NOMO-1 treated with DMSO at 0.1 percent for 48 hours (cell line): Measurements from ENCODE around the gene KDM4B.
"Not testable (repeated sequence)": the region's sequence is repeated elsewhere in the genome, so short reads cannot be mapped to it uniquely, and the experiment has no call there.

Experiments
- DNase-seq: peaks from one replicate; lab custom pipeline; 2025; ENCODE audit not compliant: unreplicated experiment; lab: John Stamatoyannopoulos, UW

KDM4B gene

GRCh38 chr19:4968462-4969291, at the start of gene KDM4B:
TSS of gene KDM4B (plus strand) at chr19:4969113. CDS start at chr19:5032891, 63,778 bp downstream.
- DNase-seq, result peak; percentile 99

GRCh38 chr19:4922530-4923275, 46.2 kb upstream of the KDM4B start:
- peak; percentile 19 for DNase-seq

GRCh38 chr19:4923276-4923747, 45.6 kb upstream of the KDM4B start:
- no peak for DNase-seq

- no peak for DNase-seq
These were observed 39.7 kb upstream of the KDM4B start for GRCh38 chr19:4929186-4929585.

GRCh38 chr19:4930664-4931063, 38.2 kb upstream of the KDM4B start:
- DNase-seq, result no peak

- no peak for DNase-seq
These were observed 36.2 kb upstream of the KDM4B start for GRCh38 chr19:4932711-4933110.

GRCh38 chr19:4933528-4933927, 35.4 kb upstream of the KDM4B start:
- no peak for DNase-seq

GRCh38 chr19:4935444-4935843, 33.5 kb upstream of the KDM4B start:
- no peak for DNase-seq

GRCh38 chr19:4937060-4937459, 31.9 kb upstream of the KDM4B start:
- DNase-seq, result no peak

GRCh38 chr19:4938461-4938860, 30.5 kb upstream of the KDM4B start:
- not testable (repeated sequence) for DNase-seq

GRCh38 chr19:4939466-4939865, 29.4 kb upstream of the KDM4B start:
- DNase-seq, result no peak

GRCh38 chr19:4941638-4942169, 27.2 kb upstream of the KDM4B start:
- not testable (repeated sequence) for DNase-seq

GRCh38 chr19:4950650-4951049, 18.3 kb upstream of the KDM4B start:
- DNase-seq, result not testable (repeated sequence)

- DNase-seq, result no peak
These were observed 17.3 kb upstream of the KDM4B start for GRCh38 chr19:4951656-4952055.

- no peak for DNase-seq
These were observed 16.0 kb upstream of the KDM4B start for GRCh38 chr19:4952945-4953344.

- DNase-seq, result not testable (repeated sequence)
These were observed 14.4 kb upstream of the KDM4B start for GRCh38 chr19:4954320-4955149.

- DNase-seq, result no peak
These were observed 13.6 kb upstream of the KDM4B start for GRCh38 chr19:4955274-4955673.

GRCh38 chr19:4957981-4958380, 10.9 kb upstream of the KDM4B start:
- DNase-seq, result no peak

GRCh38 chr19:4962085-4962619, 6.8 kb upstream of the KDM4B start:
- DNase-seq, result no peak

GRCh38 chr19:4965061-4965460, 3.9 kb upstream of the KDM4B start:
- no peak for DNase-seq

GRCh38 chr19:4966591-4966990, 2.3 kb upstream of the KDM4B start:
- DNase-seq, result no peak
